ENCODE measurements around the gene GAN.
"Not testable (repeated sequence)": the region's sequence is repeated elsewhere in the genome, so short reads cannot be mapped to it uniquely, and the experiment has no call there.

Gene GAN

DNA sequence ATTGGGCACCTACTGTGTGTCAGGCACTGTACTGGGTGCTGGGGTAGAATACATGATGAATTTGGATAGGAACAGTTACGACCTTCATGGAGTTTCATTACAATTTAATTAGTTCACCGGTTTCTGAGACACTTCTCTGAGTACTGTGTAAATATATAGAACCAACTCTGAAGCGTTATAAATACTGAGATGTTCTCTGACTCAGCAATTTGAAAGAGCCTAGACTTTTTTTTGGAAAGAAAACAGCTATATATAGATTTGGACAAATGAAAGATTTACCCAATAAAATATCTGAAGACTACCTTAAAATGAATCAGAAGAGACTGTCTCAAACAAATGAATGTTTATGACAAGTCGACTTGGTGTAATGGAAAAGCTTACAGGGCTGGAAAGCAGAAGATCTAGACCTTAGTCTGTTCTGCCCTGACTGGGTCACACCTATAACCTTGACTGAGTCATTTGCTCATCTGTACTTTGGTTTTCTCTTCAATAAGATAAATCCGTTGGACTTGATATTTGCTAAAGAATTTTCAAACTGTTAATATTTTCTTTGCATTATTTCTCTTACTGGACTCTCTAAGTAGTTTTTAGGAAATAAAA, 4.6 kb upstream of the GAN start:
- DNase-seq = no peak

GRCh38 chr16:81311762-81312161, 3.0 kb upstream of the GAN start:
- no peak for DNase-seq

- DNase-seq = no peak
These were observed 810 bp upstream of the GAN start for GRCh38 chr16:81313701-81314602.

GRCh38 chr16:81315271-81316175, 761 bp downstream of the GAN start:
- DNase-seq = no peak

- no peak for DNase-seq
These were observed 1.4 kb downstream of the GAN start for GRCh38 chr16:81316176-81316496.

GRCh38 chr16:81318711-81319110, 3.9 kb downstream of the GAN start:
- DNase-seq = no peak

DNA sequence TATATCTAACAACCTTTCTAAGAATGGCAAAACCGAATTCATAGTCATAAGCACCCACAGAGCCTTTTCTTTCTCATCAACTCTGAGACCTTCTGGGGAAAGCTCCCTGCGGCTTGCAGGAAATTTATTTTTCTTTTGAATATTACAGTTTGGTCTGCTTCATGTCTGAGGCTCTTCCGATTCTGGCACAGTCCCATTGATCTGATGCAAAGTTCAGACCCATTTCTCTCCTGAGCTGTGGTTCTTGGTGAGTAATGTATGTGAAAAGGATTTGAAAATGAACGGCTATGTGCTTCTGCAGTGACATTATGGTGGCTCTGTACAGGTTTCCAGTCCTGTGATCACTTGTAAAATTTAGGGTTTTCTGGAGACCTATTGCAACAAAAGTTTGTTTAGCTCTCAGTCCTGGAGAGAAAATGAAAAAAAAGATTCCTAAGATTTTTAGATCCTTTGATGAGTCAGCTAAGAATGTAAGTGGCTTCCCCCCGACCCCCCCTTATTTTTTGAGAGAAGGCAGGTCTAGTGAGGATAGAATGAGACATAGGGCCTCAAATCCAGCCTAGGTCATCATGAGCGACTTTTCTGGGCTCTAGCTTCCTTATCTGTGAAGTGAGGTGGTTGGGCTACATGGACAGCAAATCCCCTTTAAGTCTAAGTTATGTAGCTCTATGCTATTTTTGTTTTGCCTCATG, 4.6 kb downstream of the GAN start:
- no peak for DNase-seq

DNA sequence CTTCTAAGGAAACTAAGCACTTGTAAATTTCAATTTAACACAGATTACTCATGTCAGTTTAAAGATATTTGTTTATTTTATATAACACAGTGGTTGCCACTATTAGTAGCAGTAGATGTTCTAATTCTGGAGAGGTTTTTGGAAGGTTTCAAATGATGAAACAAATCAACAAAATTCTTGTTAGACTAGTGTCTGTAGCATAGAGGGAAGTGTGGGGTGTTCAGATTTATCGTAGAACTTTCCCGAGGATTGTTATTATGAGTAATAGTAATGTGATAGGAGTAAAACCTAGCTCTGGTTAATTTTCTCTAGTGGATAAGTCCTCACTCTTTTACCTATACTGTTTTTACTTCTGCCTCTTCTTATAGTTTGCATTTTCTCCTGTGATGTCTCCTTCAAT, 6.3 kb downstream of the GAN start:
- no peak for DNase-seq

DNA sequence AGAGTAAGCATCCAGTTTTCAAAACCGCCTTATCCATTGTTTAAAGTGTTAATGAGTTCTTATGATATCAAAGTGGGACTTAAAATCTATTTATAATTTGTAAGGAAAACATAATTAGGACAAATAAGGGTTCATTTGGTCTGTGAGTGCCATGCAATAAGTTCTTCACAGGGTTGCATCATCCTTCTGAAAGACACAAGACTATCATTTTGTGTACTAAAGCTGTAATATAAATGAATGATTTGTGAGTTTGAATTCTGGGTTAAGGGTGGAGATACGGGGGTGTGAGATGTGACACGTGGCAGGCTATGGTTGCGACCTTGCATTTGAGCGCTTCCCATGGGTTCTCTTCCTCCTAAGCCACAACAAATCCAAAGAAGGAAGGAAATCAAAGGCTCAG, 6.8 kb downstream of the GAN start:
- no peak for DNase-seq

DNA sequence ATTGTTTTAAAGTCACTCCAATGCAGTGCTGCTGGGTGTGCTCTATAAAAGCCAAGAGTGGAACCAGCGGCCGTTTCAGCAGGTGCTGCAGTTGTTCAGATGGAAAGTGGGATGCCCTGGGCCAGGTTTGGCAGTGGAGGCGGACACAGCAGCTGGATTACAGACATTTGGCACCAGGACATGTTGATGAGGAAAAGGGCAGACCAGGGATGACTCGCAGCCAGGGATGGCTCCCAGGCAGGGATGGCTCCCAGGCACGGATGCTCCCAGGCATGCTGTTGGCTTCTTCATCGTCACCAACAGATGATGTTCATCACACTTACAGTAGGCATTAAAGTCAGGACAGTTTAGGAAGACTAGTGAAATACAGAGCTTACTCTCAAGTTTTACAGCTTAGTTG, 10.0 kb downstream of the GAN start:
- no peak for DNase-seq

DNA sequence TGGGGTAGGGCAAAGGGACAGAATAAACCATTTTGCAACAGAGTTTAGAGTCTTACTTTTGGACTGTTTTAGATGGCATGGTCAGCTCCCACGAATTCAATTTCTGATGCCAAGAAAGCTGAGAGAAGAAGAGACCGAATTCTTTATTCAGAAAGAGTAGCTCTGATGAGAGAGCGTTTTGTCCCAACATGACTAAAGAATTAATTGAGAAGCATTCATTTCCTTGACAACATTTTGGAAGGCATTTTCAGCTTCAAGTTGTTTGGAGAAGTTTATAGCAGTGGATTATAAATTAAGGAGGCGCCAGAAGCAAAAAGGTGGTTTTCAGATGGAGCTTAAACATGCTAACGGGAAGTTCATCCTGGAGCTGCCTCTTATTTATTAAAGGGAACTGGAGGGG, 12.2 kb downstream of the GAN start:
- DNase-seq = no peak

- no peak for DNase-seq
These were observed 12.9 kb downstream of the GAN start for GRCh38 chr16:81327447-81328196.

- DNase-seq = no peak
These were observed 15.2 kb downstream of the GAN start for GRCh38 chr16:81329947-81330346.

DNA sequence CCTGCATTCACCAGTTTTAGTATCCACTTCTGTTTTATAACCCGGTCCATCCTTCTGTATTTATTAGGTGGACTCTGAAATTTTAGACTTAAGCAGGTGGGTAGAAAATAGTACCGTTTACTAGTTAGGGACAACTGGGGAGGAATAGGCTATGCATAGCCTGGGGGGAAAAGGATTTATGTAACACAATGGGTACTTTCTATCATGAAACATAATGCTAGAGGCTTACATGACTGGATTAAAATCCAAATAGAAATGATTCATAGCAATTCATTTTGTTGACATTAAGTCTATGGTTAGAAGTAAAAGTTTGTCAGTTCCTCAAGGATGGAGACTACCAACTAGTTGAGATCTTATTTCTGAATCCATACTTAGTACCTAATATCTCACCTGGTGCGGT, 18.6 kb downstream of the GAN start:
- no peak for DNase-seq

DNA sequence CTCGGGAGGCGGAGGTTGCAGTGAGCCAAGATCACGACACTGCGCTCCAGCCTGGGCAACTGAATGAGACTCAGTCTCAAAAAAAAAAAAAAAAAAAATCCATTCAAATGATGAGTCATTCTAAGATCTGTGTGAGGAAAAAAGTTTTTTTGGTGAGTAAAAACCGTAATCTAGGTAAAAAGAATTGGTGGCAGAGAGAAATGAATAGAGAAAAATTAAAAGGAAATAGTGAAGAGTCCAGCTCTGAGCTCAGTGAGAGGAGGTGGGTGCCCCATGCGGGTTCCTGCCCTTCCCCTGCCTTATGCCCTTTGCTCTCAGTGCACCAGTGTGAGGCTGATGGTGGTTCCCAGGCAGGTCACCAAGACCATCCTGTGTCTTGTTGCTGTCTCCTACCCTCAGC, 20.9 kb downstream of the GAN start:
- DNase-seq = no peak

- DNase-seq = no peak
These were observed 22.3 kb downstream of the GAN start for GRCh38 chr16:81337097-81337496.

DNA sequence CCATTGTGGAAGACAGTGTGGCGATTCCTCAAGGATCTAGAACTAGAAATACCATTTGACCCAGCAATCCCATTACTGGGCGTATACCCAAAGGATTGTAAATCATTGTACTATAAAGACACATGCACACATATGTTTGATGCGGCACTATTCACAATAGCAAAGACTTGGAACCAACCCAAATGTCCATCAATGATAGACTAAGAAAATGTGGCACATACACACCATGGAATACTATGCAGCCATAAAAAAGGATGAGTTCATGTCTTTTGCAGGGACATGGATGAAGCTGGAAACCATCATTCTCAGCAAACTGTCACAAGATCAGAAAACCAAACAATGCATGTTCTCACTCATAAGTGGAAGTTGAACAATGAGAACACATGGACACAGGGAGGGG, 30.4 kb downstream of the GAN start:
- DNase-seq = not testable (repeated sequence)

GRCh38 chr16:81347425-81347824, 32.7 kb downstream of the GAN start:
- DNase-seq = no peak

GRCh38 chr16:81349608-81350305, 35.0 kb downstream of the GAN start:
- DNase-seq = no peak

- no peak for DNase-seq
These were observed 35.5 kb downstream of the GAN start for GRCh38 chr16:81350306-81350615.

DNA sequence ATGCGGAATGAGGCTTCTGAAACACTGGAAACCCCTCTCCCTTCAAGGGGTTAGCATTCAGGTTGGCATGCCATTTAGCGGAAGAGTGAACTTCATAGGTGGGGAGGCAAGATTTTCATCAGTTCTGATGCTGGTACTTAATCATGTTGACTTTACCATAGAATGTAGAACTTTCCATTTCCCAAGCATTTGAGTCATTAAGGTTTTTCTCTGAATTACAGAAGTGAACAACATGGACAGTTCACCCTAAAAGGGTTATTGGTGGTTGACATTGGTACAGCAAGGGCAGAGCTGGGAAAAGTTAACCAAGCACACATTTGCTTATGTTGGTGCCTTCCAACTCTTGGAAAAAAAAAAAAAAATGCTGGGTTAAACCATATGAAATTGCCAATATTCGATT, 39.1 kb downstream of the GAN start:
- no peak for DNase-seq

DNA sequence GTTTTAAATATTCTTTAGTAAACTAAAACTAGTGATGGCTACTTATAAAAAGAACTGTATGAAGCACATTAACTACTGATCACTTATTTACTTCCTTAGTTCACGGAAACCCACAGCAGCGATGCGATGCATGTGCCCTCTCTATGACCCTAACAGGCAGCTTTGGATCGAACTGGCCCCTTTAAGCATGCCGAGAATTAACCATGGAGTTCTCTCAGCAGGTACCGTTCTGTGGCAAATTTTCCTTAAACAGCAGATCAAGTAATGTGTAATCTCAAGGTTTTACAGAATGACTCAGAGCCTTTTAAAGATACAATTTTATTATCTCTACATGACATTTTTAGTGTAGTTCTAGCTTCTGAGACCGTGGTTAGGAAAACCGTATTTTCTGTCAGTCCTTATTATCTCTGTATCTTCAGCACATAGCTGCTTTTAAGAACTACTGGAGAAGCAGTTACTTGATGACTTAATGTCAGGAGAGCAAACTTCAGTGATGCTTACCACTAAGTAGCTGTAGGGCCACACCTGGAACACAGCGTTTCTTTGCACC, 43.0 kb downstream of the GAN start:
- no peak for DNase-seq

Data from NCI-H1436 treated with DMSO at 0.1 percent for 48 hours (cell line).